ENCODE results near the gene TANK.

TANK gene

GRCh38 chr2:161164161-161164560 is 3.9 kb downstream of the TANK start:
- no peak for TF ChIP-seq EZH2 (IDR thresholded peaks at IDR 0.05; ENCODE audit: borderline replicate concordance, low read depth, low read length, severe bottlenecking)
- TF ChIP-seq CTCF (IDR thresholded peaks at IDR 0.05; ENCODE audit: borderline replicate concordance, extremely low read depth, low read length, poor library complexity, severe bottlenecking) = no peak
- no peak for DNase-seq
- H3K9me3 ChIP-seq (ENCODE audit: insufficient read depth, low read length, severe bottlenecking) = no peaks in the 10 kb centered on the region
- peaks cover 38% of the 10 kb centered on the region for H3K4me1 ChIP-seq (ENCODE audit: insufficient read depth, low read length)
- no peak overlapping the region for H3K4me3 ChIP-seq (ENCODE audit: low read depth in 1 of 2, low read length in 2 of 2)
- H3K27me3 ChIP-seq (ENCODE audit: insufficient read depth, low read length, poor library complexity) = no peaks in the 10 kb centered on the region
- no peaks in the 10 kb centered on the region for H4K20me1 ChIP-seq (ENCODE audit: insufficient read depth, low read length)
- peaks cover 36% of the 10 kb centered on the region for H3K36me3 ChIP-seq (ENCODE audit: insufficient read depth, low read length)
- no peak for ATAC-seq (ENCODE audit: insufficient read depth, low read depth)
- no peak overlapping the region for H2AFZ ChIP-seq (ENCODE audit: low read depth, low read length)
- H3K9ac ChIP-seq (ENCODE audit: low read depth, low read length) = no peak overlapping the region
- no peak overlapping the region for H3K4me2 ChIP-seq (ENCODE audit: insufficient read depth, low read length)
- H3K79me2 ChIP-seq (ENCODE audit: insufficient read depth, low read length) = peaks cover 74% of the 10 kb centered on the region
- no peak overlapping the region for H3K27ac ChIP-seq (ENCODE audit: low read length)

- peaks cover 36% of the 10 kb centered on the region for H3K36me3 ChIP-seq (ENCODE audit: insufficient read depth, low read length)
- H3K27ac ChIP-seq (ENCODE audit: low read length) = no peak overlapping the region
- H3K4me3 ChIP-seq (ENCODE audit: low read depth in 1 of 2, low read length in 2 of 2) = no peak overlapping the region
These were observed 5.0 kb downstream of the TANK start for GRCh38 chr2:161165266-161165665.

DNA sequence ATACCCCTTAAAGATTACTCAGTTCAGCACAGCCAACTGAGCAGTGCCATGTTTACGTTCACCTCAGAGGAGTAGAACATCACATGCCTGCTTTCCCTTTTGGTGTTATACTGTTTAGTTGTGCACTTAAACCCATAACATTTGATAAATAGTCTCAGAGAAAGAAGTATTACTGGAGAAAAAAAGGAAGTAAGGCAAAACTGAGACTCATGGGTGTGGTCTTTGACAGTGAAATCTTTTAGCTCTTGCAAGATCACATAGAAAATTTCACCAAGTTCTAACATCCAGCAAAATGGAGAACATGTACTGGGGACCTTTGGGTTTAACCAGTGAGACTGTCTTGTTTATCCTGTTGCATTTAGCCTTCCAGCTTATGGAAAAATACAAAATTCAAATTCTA is 5.6 kb downstream of the TANK start:
- no peak overlapping the region for H3K9ac ChIP-seq (ENCODE audit: low read depth, low read length)
- ATAC-seq (ENCODE audit: insufficient read depth, low read depth) = no peak
- no peak overlapping the region for H2AFZ ChIP-seq (ENCODE audit: low read depth, low read length)
- no peaks in the 10 kb centered on the region for H3K9me3 ChIP-seq (ENCODE audit: insufficient read depth, low read length, severe bottlenecking)
- no peaks in the 10 kb centered on the region for H4K20me1 ChIP-seq (ENCODE audit: insufficient read depth, low read length)
- no peaks in the 10 kb centered on the region for H3K27me3 ChIP-seq (ENCODE audit: insufficient read depth, low read length, poor library complexity)
- TF ChIP-seq CTCF (IDR thresholded peaks at IDR 0.05; ENCODE audit: borderline replicate concordance, extremely low read depth, low read length, poor library complexity, severe bottlenecking) = no peak
- TF ChIP-seq EZH2 (IDR thresholded peaks at IDR 0.05; ENCODE audit: borderline replicate concordance, low read depth, low read length, severe bottlenecking) = no peak
- H3K27ac ChIP-seq (ENCODE audit: low read length) = no peak overlapping the region
- H3K79me2 ChIP-seq (ENCODE audit: insufficient read depth, low read length) = peaks cover 72% of the 10 kb centered on the region
- H3K4me1 ChIP-seq (ENCODE audit: insufficient read depth, low read length) = peaks cover 29% of the 10 kb centered on the region
- H3K36me3 ChIP-seq (ENCODE audit: insufficient read depth, low read length) = peaks cover 36% of the 10 kb centered on the region
- no peak for DNase-seq
- no peak overlapping the region for H3K4me2 ChIP-seq (ENCODE audit: insufficient read depth, low read length)
- H3K4me3 ChIP-seq (ENCODE audit: low read depth in 1 of 2, low read length in 2 of 2) = no peak overlapping the region

More at GRCh38 chr2:161165266-161165665, 5.0 kb downstream of the TANK start:
- H3K27me3 ChIP-seq (ENCODE audit: insufficient read depth, low read length, poor library complexity) = no peaks in the 10 kb centered on the region
- H3K4me2 ChIP-seq (ENCODE audit: insufficient read depth, low read length) = no peak overlapping the region
- DNase-seq (no peak), ATAC-seq (ENCODE audit: insufficient read depth, low read depth) (no peak)
- TF ChIP-seq EZH2 (IDR thresholded peaks at IDR 0.05; ENCODE audit: borderline replicate concordance, low read depth, low read length, severe bottlenecking) (no peak), CTCF (IDR thresholded peaks at IDR 0.05; ENCODE audit: borderline replicate concordance, extremely low read depth, low read length, poor library complexity, severe bottlenecking) (no peak)
- H3K79me2 ChIP-seq (ENCODE audit: insufficient read depth, low read length) = peaks cover 72% of the 10 kb centered on the region
- H4K20me1 ChIP-seq (ENCODE audit: insufficient read depth, low read length) = no peaks in the 10 kb centered on the region
- H3K9ac ChIP-seq (ENCODE audit: low read depth, low read length) = no peak overlapping the region
- peaks cover 29% of the 10 kb centered on the region for H3K4me1 ChIP-seq (ENCODE audit: insufficient read depth, low read length)
- H3K9me3 ChIP-seq (ENCODE audit: insufficient read depth, low read length, severe bottlenecking) = no peaks in the 10 kb centered on the region
- H2AFZ ChIP-seq (ENCODE audit: low read depth, low read length) = no peak overlapping the region
